PFSK-1 (cell line): ENCODE results near the gene EFNA2.
A peak's percentile ranks its signal among the peaks of the same experiment; 100 is the strongest.

ENCODE experiments used
- FOXP2 ChIP-seq: optimal IDR thresholded peaks from 2 replicates; pipeline ENCODE3; 2011; ENCODE audit warnings: borderline replicate concordance, control low read depth, inconsistent platforms; ENCODE audit not compliant: insufficient read depth; ENCODE audit errors: extremely low read length, extremely low read depth
- POLR2AphosphoS5 ChIP-seq: IDR thresholded peaks from 2 replicates; pipeline ENCODE4 v1.6.1; 2012; ENCODE audit warnings: low read depth, mild to moderate bottlenecking, control low read depth, low read length, moderate library complexity
- SIN3A ChIP-seq: IDR thresholded peaks from 2 replicates; pipeline ENCODE4 v1.6.1; 2012; ENCODE audit warnings: mild to moderate bottlenecking, low read length, moderate library complexity, borderline replicate concordance; ENCODE audit not compliant: insufficient read depth
- TAF1 ChIP-seq: IDR thresholded peaks from 2 replicates; pipeline ENCODE4 v1.6.1; 2012; ENCODE audit warnings: low read length, control low read depth, borderline replicate concordance; ENCODE audit not compliant: insufficient read depth
- TF ChIP-seq, protein P1 (sequence below), 2 experiments: IDR thresholded peaks; 2 replicates each; pipeline versions ENCODE4 v1.6.1 to v1.8.0; 2011 to 2012; ENCODE audit warnings: low read depth in 2 of 2, low read length in 2 of 2, control low read depth in 1 of 2, inconsistent platforms in 1 of 2, mild to moderate bottlenecking in 1 of 2, moderate library complexity in 1 of 2; ENCODE audit not compliant: insufficient read depth in 1 of 2

The EFNA2 gene

DNA sequence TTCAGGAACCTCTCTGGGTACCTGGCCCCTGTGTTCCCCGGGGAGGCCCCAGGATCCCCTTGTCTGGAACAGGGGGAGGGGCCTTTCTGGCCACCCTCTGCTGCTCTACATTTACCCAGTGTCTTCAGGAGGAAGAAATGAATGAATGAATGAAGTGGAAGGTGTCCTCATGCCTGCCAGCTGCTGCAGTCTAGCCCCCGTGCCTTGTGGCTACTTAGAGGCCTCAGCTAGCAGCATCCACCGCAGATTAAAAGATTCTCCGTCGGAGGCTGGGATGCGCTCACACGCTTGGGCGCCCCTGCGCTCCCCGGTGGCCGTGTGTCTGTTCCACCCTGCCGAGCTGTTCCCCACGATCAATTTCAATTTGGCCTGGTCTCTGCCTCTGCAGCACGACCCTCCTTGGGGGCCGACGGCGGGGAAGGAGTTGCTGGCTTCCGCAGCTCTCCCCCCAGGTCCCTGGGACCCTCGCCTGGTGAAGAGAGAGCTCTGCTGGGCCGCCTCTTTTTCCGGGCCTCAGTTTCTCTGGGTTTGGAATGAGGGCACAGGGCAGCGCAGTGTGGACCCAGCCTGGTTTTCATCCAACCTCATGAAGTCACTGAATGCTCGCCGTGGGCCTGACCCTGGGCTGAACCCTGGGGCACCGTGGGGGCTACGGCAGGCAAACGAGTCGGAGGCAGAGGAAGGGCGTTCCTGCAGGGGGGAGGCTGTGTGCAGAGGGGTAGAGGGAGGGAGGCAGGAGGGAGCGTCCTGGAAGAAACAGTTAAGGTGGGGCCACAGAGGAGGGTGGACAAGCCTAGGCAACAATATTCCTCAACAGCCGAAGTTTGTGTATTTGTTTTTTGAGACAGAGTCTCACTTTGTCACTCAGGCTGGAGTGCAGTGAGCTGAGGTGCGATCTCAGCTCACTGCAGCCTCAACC, 28.3 kb downstream of the EFNA2 start:
- TF ChIP-seq, protein P1, sequence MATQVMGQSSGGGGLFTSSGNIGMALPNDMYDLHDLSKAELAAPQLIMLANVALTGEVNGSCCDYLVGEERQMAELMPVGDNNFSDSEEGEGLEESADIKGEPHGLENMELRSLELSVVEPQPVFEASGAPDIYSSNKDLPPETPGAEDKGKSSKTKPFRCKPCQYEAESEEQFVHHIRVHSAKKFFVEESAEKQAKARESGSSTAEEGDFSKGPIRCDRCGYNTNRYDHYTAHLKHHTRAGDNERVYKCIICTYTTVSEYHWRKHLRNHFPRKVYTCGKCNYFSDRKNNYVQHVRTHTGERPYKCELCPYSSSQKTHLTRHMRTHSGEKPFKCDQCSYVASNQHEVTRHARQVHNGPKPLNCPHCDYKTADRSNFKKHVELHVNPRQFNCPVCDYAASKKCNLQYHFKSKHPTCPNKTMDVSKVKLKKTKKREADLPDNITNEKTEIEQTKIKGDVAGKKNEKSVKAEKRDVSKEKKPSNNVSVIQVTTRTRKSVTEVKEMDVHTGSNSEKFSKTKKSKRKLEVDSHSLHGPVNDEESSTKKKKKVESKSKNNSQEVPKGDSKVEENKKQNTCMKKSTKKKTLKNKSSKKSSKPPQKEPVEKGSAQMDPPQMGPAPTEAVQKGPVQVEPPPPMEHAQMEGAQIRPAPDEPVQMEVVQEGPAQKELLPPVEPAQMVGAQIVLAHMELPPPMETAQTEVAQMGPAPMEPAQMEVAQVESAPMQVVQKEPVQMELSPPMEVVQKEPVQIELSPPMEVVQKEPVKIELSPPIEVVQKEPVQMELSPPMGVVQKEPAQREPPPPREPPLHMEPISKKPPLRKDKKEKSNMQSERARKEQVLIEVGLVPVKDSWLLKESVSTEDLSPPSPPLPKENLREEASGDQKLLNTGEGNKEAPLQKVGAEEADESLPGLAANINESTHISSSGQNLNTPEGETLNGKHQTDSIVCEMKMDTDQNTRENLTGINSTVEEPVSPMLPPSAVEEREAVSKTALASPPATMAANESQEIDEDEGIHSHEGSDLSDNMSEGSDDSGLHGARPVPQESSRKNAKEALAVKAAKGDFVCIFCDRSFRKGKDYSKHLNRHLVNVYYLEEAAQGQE (IDR thresholded peaks at IDR 0.05; ENCODE audit: insufficient read depth in 1 of 2, low read depth in 2 of 2, low read length in 2 of 2): no peak
- TF ChIP-seq POLR2AphosphoS5 (no peak), FOXP2 (no peak), SIN3A (no peak), TAF1 (no peak)

DNA sequence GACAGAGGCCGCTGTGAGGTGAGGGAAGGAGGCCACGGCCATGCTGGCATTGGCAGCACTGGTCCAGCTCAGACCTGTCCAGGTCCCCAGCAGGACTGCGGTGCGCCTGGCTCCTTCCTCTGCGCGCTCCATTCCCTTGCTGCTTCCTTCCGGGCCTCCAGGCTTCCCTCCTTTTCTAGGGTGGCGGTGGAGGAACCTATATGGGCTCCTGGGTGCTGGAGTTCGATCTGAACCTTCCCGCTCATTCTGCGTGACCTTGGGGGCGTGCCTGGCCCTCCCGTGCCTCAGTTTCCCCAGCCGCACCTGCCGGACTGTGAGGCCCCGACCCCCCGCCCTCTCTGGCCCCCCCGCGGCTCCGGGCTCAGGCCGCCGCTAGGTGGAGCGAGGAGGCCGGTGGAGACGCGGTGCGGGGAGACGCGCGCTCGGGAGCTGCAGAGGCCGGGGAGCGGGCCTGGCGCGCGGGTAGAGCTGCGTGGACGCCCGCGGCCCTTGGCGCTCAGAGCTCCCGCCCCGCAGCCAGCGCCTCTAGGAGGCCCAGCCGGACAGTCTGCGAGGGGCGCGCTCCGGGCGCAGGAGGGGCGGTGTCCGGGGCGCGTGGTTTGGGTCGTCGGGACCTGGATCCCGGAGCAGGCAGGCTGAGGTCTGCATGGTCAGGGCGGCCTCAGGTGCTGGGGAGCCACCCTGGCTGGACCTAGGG, 29.9 kb downstream of the EFNA2 start:
- TF ChIP-seq FOXP2 (peak; percentile 18), TAF1 (no peak), POLR2AphosphoS5 (no peak), SIN3A (no peak)
- TF ChIP-seq, protein P1 (IDR thresholded peaks at IDR 0.05; ENCODE audit: insufficient read depth in 1 of 2, low read depth in 2 of 2, low read length in 2 of 2): no peak

DNA sequence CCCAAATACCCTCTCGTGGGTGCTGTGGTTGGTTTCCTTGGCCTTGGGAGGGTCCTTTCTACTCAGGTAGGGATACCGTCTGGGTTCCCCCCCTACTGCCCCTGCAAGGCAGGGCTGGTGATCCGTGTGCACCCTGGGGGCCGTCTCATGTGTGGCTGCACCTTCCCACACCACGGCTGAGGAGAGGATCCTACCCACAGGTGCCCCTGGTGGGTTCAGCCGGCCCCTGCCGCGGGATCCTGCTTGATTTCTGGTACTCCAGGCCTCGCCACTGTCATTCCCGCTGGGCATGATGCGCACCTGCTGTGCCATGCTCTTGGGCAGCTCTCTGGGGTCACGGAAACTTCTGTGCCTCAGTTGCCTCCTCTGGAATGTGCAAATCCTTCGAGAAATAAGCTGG, 30.8 kb downstream of the EFNA2 start:
- TF ChIP-seq SIN3A (no peak), TAF1 (no peak), FOXP2 (no peak), POLR2AphosphoS5 (no peak)
- TF ChIP-seq, protein P1 (IDR thresholded peaks at IDR 0.05; ENCODE audit: insufficient read depth in 1 of 2, low read depth in 2 of 2, low read length in 2 of 2): no peak

DNA sequence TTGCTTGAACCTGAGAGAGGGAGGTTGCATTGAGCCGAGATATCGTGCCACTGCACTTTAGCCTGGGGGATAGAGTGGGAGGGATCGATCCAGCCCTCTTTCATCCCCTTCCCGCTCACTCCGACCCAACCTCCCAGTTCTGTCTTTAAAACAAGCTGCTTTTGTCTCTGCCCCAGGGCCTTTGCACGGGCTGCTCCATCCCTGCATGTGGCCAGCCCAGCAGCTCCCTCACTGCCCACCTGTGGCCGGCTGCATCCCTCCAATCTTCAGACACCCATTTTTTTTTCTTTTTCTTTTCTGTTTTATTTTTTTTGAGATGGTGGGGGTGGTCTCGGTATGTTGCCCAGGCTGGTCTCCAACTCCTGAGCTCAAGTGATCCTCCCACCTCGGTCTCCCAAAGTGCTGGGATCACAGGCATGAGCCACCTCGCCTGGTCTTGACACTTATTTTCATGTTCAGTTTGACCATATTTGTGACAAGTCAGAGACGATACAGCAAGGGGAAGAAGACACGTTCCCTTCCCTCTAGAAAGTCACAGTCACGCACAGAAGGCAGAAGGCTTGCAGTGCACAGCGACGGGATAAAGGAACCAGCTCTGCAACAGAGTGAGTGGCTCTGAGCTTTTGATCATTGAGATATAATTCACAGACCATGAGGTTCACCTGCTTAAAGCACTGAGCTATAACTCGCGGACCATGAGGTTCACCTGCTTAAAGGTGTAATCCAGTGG, 31.8 kb downstream of the EFNA2 start:
- no peak for TF ChIP-seq POLR2AphosphoS5
- no peak for TF ChIP-seq SIN3A
- no peak for TF ChIP-seq FOXP2
- no peak for TF ChIP-seq TAF1
- TF ChIP-seq, protein P1 (IDR thresholded peaks at IDR 0.05; ENCODE audit: insufficient read depth in 1 of 2, low read depth in 2 of 2, low read length in 2 of 2): no peak
